ENCODE measurements around the gene NEDD4.

- TF ChIP-seq POLR2A (IDR thresholded peaks at IDR 0.05) = no peak
- no peak for TF ChIP-seq CTCF (IDR thresholded peaks at IDR 0.05)
Measured at GRCh38 chr15:55879181-55879580, 114.2 kb downstream of the NEDD4 start.
